Measurements from ENCODE around the gene KRT24. TPM values are rescaled to one million over a fixed set of nuclear protein-coding genes. Genes with fewer than 3 reads are reported as not detected.

The KRT24 gene
- not detected for total RNA-seq

DNA sequence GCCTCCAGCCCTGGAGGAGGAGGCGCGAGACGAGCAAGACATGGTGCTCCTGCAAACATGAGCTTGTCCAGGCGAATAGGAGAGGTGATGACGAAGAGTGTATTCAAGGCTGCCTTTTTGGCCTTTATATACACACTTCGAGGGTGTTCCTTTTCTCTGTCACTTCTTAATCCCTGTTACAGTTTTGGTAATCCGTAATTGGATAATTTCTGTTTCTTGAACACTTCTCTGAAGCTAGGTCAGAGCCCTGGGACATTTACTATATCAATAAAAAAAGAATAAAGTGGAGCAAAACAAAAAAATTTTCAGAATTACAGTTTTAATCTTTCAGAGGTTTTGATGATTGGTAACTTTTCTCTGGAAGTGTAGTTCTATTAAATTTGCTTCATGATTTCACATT is at the start of gene KRT24:
KRT24 (minus strand) TSS at position 101 of the 400 bp plus-strand sequence; CDS start at position 42, 59 bp downstream.

GRCh38 chr17:40664582-40665333 is 38.8 kb downstream of the KRT24 start, which contains the start of gene KRT222:
KRT222 (minus strand) TSS chr17:40665177; CDS start chr17:40665099, 78 bp downstream.

Other genes starting within 250 kb of the KRT24 start
- not detected for gene TNS4, start 202.1 kb downstream of the KRT24 start, total RNA-seq
- gene CCR7, start 138.3 kb downstream of the KRT24 start, total RNA-seq, result not detected
- gene SMARCE1, start 55.9 kb downstream of the KRT24 start, total RNA-seq, result 10 to 100 TPM; 74.3 to 76.6 TPM
- under 1 TPM in 1 of 2 donors, not detected in 1; 0.34 TPM for gene KRT222, start 38.6 kb downstream of the KRT24 start, total RNA-seq
- not detected for gene KRT25, start 51.6 kb upstream of the KRT24 start, total RNA-seq
- not detected for gene KRT26, start 68.4 kb upstream of the KRT24 start, total RNA-seq
- 1 to 10 TPM in 1 of 2 donors, not detected in 1; 1.3 TPM for gene KRT27, start 78.8 kb upstream of the KRT24 start, total RNA-seq
- gene KRT28, start 96.2 kb upstream of the KRT24 start, total RNA-seq, result not detected
- gene KRT10, start 118.9 kb upstream of the KRT24 start, total RNA-seq, result 1 to 10 TPM; 1.7 to 3.0 TPM
- under 1 TPM in 1 of 2 donors, not detected in 1; 0.34 TPM for gene KRT12, start 163.5 kb upstream of the KRT24 start, total RNA-seq
- gene KRT20, start 181.5 kb upstream of the KRT24 start, total RNA-seq, result not detected
- not detected for gene KRT23, start 233.9 kb upstream of the KRT24 start, total RNA-seq

Data from melanocyte of skin (primary cell).